CD4-positive, alpha-beta T cell treated with Interleukin-17A for 4 hours (primary cell): ENCODE data around the gene SPRYD4.
A peak's percentile ranks its signal among the peaks of the same experiment; 100 is the strongest.
"Not testable (repeated sequence)": the region's sequence is repeated elsewhere in the genome, so short reads cannot be mapped to it uniquely, and the experiment has no call there.

ENCODE experiments used
- DNase-seq: peaks from one replicate; pipeline ENCODE4 v3.0.0-alpha.2; 2020; ENCODE audit warnings: mixed read lengths

Gene SPRYD4

GRCh38 chr12:56468216-56469006, at the start of gene SPRYD4:
TSS of gene SPRYD4 (plus strand) at chr12:56468578. CDS start at chr12:56468592, 14 bp downstream.
- peak; percentile 95 for DNase-seq

GRCh38 chr12:56420411-56420810, 48.0 kb upstream of the SPRYD4 start:
- no peak for DNase-seq

GRCh38 chr12:56425193-56425592, 43.2 kb upstream of the SPRYD4 start:
- DNase-seq: no peak

DNA sequence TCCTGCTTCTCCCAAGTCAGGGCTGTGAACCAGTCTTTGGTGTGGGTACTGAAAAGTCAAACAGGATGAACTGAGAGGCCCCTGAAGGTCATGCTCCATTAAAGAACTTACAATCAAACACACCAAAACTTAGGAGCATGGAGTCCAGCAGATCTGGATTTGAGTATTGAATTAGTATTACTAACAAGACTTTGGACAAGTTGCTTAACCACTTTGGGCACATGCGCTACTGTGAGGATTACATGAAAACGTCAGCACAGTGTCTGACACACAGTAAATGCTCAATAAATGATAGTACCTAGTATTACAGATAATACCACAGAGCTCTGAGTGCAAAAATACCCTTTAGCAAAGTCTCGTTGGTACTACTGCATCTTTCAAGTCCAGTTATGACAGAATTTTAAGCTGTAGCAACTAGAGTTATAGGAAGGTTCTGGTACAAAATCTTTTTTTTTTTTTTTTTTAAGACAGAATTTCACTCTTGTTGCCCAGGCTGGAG, 42.4 kb upstream of the SPRYD4 start:
- DNase-seq: no peak

DNA sequence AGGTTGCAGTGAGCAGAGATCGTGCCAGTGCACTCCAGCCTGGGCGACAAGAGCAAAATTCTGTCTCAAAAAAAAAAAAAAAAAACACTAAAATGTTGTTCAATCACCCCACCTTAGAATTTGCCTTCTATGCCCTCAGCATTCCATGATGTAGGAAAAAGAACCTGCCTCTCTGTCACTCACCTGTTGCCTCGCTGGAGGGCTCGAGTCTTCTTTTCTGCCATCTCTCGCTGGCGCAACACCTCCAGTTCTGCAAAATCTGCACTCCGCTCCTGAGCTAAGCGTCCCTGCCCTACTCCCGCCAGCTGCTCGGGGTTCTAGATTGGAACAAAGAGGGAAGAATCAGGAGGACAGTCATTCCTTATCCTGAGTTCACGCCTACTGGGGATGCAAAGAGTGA, 37.1 kb upstream of the SPRYD4 start:
- DNase-seq: no peak

GRCh38 chr12:56431850-56432249, 36.5 kb upstream of the SPRYD4 start:
- DNase-seq: no peak

GRCh38 chr12:56434828-56435227, 33.5 kb upstream of the SPRYD4 start:
- DNase-seq: no peak

DNA sequence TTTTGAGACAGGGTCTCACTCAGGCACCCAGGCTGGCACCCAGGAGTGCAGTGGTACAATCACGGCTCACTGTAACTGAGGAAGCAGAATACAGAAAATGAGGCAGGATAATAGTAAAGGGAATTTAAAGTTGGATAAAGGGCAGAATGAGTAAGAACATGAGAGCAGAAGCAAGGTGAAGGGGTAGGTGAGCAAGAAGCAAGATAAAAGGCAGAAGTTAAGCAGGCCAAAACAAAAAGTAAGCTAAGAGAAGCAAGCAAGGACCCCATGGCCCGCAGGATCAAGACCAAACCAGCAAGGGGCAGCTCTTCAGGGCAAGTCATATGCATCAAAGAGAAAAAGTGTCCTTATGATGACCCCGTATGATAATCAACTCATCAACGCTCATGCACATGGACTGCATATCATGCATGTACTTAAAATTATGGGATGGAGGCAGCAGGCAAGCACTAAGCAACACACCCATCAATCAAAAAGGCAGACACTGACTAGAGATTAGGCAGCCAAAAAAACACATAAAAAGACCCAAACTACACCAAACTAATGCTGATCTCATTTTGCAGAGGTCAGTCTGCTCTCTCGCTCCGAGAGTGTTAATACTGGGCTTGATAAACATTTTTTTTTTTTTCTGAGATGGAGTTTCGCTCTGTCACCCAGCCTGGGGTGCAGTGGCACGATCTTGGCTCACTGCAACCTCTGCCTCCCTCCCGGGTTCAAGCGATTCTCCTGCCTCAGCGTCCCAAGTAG, 30.8 kb upstream of the SPRYD4 start:
- DNase-seq: no peak

DNA sequence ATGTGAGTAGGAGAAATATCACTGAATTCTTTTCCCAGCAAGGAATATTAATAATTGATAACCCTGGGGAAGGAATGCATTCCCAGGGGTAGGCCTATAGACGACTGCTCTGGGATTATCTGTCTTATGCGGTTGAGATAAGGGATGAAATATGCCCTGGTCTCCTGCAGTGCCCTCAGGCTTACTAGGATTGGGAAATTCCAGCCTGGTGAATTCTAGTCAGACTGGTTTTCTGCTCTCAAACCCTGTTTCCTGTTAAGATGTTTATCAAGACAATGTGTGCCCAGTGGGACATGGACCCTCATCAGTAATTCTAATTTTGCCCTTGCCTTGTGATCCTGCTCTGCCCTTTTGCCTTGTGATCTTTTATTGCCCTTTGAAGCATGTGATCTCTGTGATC, 25.2 kb upstream of the SPRYD4 start:
- DNase-seq: not testable (repeated sequence)

DNA sequence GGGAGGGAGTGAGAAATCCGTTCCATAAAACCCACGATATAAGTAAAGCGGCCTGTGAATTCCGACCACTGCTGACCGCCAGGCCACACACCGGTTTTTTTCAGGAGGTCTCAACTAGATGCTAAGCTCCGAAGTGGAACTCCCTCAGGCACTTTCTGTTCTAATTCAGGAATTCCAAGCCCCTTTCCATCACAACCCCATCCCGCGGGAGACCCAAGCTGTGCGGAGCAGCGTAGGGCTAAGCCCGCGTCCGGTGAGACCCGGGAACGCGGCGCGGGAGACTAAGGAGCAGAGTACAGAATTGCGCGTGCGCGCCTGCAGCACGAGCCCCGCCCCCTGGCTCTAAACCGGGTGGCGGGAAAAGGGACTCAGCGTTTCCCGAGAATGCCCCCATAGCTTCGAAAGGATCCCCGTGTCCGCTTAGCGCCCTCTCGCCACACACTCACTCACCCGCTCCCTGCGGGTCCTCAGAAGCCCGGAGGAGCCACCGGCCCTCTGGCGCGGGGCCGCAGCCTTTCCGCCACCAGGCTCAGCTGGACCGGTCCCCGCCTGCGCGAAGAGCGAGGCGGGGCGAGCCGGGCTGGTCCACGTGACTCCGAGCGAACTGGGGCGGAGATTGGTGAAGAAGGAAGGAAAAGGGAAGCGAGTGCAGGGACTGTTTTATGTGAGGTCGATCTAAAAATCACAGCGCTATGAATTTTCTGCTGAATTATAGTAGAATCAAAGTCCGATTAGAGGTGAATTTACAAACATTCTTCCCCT, 19.3 kb upstream of the SPRYD4 start, which contains the start of gene TIMELESS:
TIMELESS (minus strand) TSS at position 567 of the 762 bp plus-strand sequence. CDS start 15,256 bp downstream, outside the sequence.
- DNase-seq: peak; percentile 89

DNA sequence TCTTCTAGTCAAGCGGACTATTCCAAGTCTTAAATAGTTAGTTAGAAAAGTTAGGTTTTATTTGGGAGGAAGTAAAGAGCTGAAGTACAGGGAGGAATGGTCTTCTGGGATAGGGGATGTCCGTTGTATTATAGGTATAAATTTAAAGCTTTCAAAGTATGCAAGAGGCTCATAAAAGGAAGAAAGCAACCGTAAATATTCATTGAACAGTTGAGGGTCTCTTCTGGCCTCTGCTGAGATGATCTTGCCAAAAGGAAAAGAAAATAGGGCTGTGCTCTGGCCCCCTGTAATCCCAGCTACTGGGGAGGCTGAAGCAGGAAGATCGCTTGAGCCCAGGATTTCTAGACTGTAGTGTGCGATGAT, 18.8 kb upstream of the SPRYD4 start:
- no peak for DNase-seq

GRCh38 chr12:56450241-56450640, 18.1 kb upstream of the SPRYD4 start:
- DNase-seq: no peak

GRCh38 chr12:56451147-56451546, 17.2 kb upstream of the SPRYD4 start:
- DNase-seq: no peak

DNA sequence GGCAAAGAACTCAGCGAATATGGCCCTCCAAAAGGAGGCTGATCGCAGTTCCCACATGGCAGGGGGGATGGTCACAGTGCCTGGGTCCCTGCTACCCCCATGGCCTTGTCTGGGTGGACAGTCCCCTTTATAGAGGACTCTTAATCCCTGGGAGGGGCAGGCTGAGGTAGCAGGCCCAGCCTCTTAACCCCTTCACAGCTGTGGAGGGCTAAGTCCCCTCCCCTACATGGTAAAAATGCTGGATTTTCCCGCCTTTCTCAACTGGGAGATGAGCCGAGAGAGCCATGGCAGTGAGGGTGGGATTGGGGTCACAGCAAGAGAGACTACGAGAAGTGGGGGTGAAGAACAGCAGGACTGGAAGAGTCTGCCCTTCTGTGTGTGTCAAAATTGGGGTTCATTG, 13.8 kb upstream of the SPRYD4 start, which contains the start of gene MIP:
MIP (minus strand) TSS at position 101 of the 400 bp plus-strand sequence; CDS start at position 57, 44 bp downstream.
- no peak for DNase-seq

DNA sequence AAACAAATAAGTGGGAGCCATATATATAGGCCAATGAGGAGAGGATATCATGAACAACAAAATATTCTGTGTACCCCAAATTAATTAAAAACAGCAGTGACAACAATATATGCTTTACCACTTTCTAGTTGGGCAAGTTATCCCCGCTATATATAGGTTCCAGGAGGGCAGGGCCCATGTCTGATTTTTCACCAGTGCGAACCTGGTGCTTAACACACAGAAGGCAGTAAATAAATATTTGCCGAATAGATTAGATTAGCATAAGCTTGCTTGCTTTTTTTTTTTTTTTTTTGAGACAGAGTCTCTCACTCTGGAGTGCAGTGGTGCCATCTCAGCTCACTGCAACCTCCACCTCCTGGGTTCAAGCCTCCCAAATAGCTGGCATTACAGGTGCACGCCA, 10.6 kb upstream of the SPRYD4 start:
- DNase-seq: no peak

DNA sequence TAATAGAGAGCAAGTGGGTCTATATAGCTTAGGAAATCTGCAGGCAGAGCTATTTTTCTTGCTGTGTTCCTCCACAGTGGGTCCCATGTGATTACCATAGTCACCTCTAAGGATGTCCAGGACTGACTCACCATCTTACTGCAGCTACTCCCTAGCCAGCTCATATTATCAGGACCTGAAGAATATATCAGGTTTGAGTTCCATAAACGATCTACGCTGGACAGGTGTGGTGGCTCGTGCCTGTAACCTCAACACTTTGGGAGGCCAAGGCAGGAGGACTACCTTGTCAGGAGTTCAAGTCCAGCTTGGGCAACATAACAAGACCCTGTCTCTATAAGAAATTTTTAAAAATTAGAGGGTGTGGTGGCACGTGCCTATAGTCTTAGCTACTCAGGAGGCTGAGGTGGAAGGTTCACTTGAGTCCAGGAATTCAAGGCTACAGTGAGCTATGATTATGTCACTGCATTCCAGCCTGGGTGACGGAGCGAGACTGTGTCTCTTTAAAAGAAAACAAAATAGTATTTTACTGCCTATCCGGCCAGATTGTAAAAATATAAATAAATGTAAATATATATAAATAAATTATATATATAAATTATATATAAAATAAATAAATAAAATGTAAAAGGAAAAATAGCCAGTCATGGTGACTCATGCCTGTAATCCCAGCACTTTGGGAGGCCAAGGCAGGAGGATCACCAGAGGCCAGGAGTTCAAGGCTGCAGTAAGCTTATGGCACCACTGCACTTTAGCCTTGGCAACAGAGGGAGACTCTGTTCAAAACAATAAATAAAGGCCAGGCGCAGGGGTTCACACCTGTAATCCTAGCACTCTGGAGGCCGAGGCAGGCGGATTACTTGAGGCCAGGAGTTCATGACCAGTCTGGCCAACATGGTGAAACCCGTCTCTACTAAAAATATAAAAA, 6.9 kb upstream of the SPRYD4 start:
- no peak for DNase-seq

DNA sequence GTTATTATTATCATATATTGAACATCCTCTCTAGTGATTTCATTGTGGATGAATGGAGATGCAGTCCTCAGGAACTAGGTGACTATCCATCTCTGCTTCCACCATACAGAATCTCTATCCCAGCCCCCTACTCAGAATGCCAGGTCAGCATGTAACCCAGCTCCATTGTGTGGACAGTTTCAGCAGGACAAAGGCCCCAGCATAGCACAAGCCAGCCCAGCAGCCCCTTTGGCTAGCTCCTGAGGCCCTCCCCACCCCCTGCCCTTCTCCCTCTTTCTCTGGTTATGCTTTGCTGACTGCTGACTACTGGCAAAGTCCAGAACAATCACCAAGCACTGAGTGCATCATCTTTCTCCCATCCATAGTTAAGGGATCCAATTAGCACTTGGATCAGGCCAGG, 5.8 kb upstream of the SPRYD4 start:
- no peak for DNase-seq

DNA sequence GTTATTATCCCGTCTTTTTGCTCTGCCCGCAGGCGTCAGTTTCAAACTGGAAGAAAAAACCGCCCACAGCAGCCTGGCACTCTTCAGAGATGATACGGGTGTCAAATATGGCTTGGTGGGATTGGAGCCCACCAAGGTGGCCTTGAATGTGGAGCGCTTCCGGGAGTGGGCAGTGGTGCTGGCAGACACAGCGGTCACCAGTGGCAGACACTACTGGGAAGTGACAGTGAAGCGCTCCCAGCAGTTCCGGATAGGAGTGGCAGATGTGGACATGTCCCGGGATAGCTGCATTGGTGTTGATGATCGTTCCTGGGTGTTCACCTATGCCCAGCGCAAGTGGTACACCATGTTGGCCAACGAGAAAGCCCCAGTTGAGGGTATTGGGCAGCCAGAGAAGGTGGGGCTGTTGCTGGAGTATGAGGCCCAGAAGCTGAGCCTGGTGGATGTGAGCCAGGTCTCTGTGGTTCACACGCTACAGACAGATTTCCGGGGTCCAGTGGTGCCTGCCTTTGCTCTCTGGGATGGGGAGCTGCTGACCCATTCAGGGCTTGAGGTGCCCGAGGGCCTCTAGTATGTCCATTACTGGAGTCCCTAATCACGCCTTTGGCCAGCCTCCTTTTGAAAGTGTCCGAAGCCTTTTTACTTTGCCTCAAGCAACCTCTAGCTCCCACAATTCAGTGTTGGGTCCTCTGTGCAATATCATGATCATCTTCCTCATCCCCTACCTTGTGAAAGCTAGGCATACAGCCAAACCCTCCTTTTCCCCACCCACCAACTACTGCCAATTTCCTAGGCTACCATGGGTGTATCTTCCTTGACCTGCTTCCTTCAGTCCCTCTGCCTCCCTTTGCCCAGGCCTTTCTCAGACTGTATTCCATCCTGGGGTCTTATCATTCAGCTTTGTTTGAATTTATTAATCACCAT, 891 bp downstream of the SPRYD4 start:
- peak; percentile 7 for DNase-seq

- no peak for DNase-seq
Observed at GRCh38 chr12:56474389-56474788, 6.0 kb downstream of the SPRYD4 start.

- DNase-seq: no peak
Observed at GRCh38 chr12:56476143-56476542, 7.8 kb downstream of the SPRYD4 start.

GRCh38 chr12:56476972-56477432, 8.6 kb downstream of the SPRYD4 start:
- DNase-seq: no peak
